Measurements from ENCODE around the gene DXO.

DXO gene

DNA sequence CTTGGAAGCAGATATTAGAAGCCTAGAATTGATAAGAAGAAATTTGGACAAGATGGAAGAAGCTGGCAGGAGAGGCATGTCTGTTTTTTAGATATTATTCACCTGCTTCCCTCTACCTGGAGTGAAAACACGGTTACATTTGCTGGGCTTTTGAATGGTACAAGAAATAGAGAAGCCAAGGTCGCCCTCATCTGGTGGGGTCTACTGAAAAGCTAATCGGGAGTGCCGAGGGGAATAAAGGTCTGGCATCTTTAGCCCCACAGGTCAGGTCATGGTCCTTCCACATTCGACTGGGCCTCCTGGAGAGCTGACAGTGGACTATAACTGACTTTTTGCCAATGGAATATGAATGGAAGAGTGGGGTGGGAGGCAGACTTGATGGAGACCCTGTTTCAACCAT lies 49.0 kb downstream of the DXO start:
- DNase-seq: no peak

GRCh38 chr6:31920811-31921210 lies 51.1 kb downstream of the DXO start:
- no peak for DNase-seq
